HG03460 (cell line): ENCODE data around the gene SH2D7.
"Not testable (repeated sequence)": the region's sequence is repeated elsewhere in the genome, so short reads cannot be mapped to it uniquely, and the experiment has no call there.

ENCODE experiments used
- ATAC-seq: cut with Tn5 transposase; IDR thresholded peaks from one replicate; pipeline ENCODE4 v1.9.1; 2021; ENCODE audit not compliant: unreplicated experiment

The SH2D7 gene

GRCh38 chr15:78133801-78134200 is 41.4 kb downstream of the SH2D7 start:
- no peak for ATAC-seq

DNA sequence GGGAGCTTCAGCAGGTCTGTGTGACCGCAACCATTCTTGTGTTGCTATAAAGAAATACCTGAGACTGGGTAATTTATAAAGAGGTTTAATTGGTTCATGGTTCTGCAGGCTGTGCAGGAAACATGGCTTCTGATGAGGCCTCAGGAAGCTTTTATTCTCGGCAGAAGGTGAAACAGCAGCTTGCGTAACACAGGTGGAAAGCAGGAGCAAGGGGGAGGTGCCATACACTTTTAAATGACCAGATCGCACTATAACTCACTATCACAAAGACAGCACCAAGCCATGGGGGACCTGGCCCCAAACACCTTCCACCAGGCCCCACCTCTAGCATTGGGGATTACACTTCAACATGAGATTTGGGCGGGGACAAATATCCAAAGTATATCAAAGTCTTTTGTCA is 47.2 kb downstream of the SH2D7 start:
- ATAC-seq: no peak

DNA sequence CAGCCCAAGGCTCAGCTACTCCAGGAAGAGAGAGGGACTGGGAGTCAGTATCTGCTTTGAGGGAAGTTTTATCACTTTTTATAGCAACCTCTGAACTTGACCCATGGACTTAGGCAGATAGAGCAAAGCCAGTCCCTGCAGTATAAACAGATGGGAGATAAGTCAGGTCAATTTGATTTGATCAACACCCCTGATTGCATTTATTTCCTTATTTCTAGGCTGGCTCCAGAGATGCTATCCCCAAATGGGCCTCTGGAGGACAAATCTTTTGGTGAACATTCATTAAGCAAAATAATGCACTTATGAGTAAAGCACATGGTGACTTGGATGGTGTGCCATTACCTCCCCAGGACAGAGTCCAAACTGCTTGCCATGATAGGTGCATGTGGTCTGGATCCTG is 47.9 kb downstream of the SH2D7 start:
- ATAC-seq: no peak

- ATAC-seq: no peak
Measured at GRCh38 chr15:78142332-78142731, 50.0 kb downstream of the SH2D7 start.

DNA sequence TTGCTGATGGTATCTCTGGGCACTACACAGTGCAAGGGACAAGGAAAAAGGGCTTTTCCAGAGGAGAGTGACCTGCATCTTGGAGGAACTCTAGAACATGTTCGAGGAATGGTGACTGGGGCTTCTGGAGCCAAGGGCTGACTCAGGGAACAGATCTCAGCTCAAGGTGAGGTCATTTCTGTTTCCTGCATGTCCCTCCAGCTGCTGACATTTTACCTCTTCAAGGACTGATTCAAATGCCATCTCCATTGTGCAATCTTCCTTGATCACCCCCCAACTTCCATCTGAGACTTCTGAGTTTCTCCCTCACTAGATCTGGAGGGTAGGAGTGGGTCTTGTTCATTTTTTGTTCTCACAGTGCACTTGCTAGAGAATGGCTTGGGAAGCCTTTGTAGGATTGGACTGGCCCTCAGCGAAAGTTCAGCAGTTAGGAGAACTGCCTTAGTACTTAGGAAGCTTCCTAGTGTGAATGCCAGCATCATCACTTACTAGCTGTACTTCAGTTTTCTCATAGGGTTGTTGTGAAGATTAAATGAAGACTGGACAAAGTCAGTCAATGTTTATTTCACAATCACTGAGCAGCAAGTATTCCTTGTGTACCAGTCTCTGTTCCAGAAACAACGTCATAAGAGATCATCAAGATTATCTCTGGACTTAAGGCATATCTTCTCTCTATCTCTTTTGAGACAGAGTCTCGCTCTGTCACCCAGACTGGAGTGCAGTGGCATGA is 54.2 kb downstream of the SH2D7 start:
- ATAC-seq: no peak

- no peak for ATAC-seq
Measured at GRCh38 chr15:78147566-78147965, 55.2 kb downstream of the SH2D7 start.

GRCh38 chr15:78148392-78149067 is 56.2 kb downstream of the SH2D7 start:
- peak; percentile 14 for ATAC-seq

DNA sequence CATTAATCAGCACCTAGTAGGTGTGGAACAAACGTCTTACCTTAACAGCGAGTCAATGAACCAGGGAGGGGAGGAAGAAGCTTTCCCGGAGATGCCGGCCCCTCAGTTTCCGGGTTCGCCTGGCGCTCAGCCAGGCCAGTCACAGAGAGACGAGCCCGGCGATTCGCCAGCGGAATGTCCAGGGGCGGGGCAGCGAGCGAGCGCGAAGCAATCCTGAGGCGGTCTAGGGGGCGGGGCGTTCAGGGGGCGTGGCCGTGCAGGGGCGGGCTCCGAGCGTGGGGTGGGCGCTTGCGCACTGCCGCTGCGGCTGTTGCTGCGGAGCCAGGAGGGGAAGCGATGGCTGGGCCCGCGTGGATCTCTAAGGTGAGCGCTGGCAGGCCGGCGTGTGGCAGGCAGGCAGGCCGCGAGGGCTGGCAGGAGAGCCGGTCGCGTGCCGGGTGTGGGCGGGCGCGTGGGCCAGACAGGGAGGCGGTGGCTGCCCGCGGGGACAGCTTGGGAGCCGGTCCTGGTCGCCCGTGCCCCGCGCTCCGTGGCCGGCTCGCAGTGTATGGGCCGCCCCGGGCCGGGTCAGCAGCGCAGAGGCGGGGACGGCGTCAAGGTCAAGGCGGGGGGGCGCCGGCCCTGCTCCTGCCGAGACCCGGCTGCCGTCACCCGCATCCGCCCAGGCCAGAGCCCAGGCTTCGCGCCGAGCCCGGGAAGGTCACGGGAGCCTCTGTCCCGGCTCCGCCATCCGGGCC is 56.9 kb downstream of the SH2D7 start, which contains the start of gene IDH3A:
IDH3A (plus strand) TSS at position 295 of the 737 bp plus-strand sequence; CDS start at position 337, 42 bp downstream.
- peak; percentile 80 for ATAC-seq

DNA sequence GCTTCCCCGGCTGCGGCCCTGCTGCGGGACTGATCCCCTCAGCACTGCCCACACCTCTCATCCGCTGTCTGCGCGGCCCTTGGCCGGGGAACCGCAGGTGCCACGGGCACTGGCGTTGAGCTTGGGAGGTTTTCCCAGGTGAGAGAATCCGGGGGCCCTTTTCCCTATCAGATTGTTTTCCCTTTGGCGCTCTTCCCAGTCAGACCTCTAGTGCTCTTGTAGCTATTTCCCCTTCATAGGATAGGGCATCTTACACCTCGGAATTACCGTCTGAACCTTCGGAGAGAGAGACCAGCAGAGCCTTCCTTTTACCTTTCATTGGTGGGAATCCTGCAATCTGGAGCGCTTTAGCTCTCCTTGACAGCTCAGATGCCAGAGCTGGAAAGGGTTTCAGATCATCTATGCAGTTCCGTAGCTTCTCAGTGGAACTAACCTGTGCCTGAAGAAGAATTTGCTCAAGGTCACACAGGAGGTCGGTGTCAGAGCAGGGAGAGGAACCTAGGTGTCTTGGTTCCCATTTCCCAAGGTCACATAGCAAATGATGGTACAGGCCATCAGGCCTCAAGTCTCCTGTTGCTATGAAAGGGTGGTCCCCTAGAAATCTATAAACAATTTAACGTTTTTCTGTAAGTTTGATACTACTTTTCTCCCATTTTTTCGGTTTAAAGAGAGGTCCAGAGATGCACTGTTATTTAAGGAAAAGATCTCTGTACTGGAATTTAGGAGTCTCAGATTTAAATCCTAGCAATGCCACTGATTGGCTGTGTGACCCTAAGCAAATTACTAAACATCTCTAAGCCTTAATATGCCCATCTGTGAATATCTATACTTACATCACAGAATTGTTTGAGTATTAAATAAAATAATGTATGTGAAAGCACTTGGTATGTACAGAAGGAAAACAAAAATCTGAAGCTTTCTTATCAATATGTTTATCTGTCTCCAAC is 57.7 kb downstream of the SH2D7 start:
- no peak for ATAC-seq

GRCh38 chr15:78151075-78151474 is 58.7 kb downstream of the SH2D7 start:
- not testable (repeated sequence) for ATAC-seq
